GM21381 (cell line): ENCODE results near the gene SSBP3.

Experiments used
- ATAC-seq: cut with Tn5 transposase; IDR thresholded peaks from one replicate; pipeline ENCODE4 v1.9.1; 2021; ENCODE audit warnings: mild to moderate bottlenecking, moderate library complexity; ENCODE audit not compliant: unreplicated experiment

Gene SSBP3

GRCh38 chr1:54312796-54313316, 93.3 kb downstream of the SSBP3 start:
- ATAC-seq, result no peak

- ATAC-seq, result no peak
Observed at GRCh38 chr1:54311506-54311905, 94.7 kb downstream of the SSBP3 start.

- ATAC-seq, result no peak
Observed at GRCh38 chr1:54310439-54311328, 95.5 kb downstream of the SSBP3 start.

GRCh38 chr1:54309631-54310366, 96.4 kb downstream of the SSBP3 start:
- ATAC-seq, result no peak

GRCh38 chr1:54307305-54307704, 98.9 kb downstream of the SSBP3 start:
- no peak for ATAC-seq

GRCh38 chr1:54305906-54306514, 100.2 kb downstream of the SSBP3 start:
- ATAC-seq, result no peak

GRCh38 chr1:54304518-54304917, 101.7 kb downstream of the SSBP3 start:
- ATAC-seq, result no peak

GRCh38 chr1:54302951-54303843, 103.0 kb downstream of the SSBP3 start:
- ATAC-seq, result no peak

GRCh38 chr1:54302549-54302948, 103.6 kb downstream of the SSBP3 start:
- no peak for ATAC-seq

- no peak for ATAC-seq
Observed at GRCh38 chr1:54301497-54301896, 104.7 kb downstream of the SSBP3 start.

GRCh38 chr1:54300401-54300800, 105.8 kb downstream of the SSBP3 start:
- ATAC-seq, result no peak

- no peak for ATAC-seq
Observed at GRCh38 chr1:54299037-54299436, 107.2 kb downstream of the SSBP3 start.

GRCh38 chr1:54298284-54299033, 107.7 kb downstream of the SSBP3 start:
- no peak for ATAC-seq

- ATAC-seq, result no peak
Observed at GRCh38 chr1:54297596-54298283, 108.5 kb downstream of the SSBP3 start.

GRCh38 chr1:54296666-54297065, 109.5 kb downstream of the SSBP3 start:
- ATAC-seq, result no peak

- ATAC-seq, result no peak
Observed at GRCh38 chr1:54294887-54295286, 111.3 kb downstream of the SSBP3 start.

- ATAC-seq, result no peak
Observed at GRCh38 chr1:54292002-54292911, 113.9 kb downstream of the SSBP3 start.
